Omental fat pad (tissue), 4 donors: ENCODE measurements around the gene ANO6. TPM values are rescaled to one million over a fixed set of nuclear protein-coding genes. Genes with fewer than 3 reads are reported as not detected.

Experiments used
- ATAC-seq: fragments of 150-250 bp; one replicate; pipeline ENCODE4 v1.9.1; 2016; ENCODE audit warnings: mild to moderate bottlenecking, moderate library complexity; ENCODE audit not compliant: low FRiP score
- DNase-seq: peaks from one replicate; pipeline ENCODE4 v3.0.0-alpha.2; 2019; ENCODE audit warnings: low spot score
- CTCF ChIP-seq, 3 donors: fragments of 450-650 bp; IDR thresholded peaks; one replicate each; pipeline ENCODE4 v1.5.1; 2016 to 2017; ENCODE audit warnings: antibody characterized with exemption in 3 of 3, mild to moderate bottlenecking in 3 of 3, moderate library complexity in 2 of 3
- total RNA-seq, 4 donors: library from RNA; depleted of rRNA; stranded (reverse); fragments of >200 nt; gene quantifications; one replicate each; pipeline ENCODE4 v1.1.0, GENCODE V29; 2016

Gene ANO6
- total RNA-seq, 4 donors from 2014 or later = 88.8 to 189 (median 105) TPM

- no peak for TF ChIP-seq CTCF (IDR thresholded peaks at IDR 0.05)
- ATAC-seq (no peak), DNase-seq (no peak)
Observed at GRCh38 chr12:45209784-45210183, 6.1 kb upstream of the ANO6 start.

- ATAC-seq (no peak), DNase-seq (no peak)
- no peak for TF ChIP-seq CTCF (IDR thresholded peaks at IDR 0.05)
Observed at GRCh38 chr12:45212064-45212463, 3.8 kb upstream of the ANO6 start.

GRCh38 chr12:45213107-45213506, 2.8 kb upstream of the ANO6 start:
- no peak for TF ChIP-seq CTCF (IDR thresholded peaks at IDR 0.05)
- DNase-seq (no peak), ATAC-seq (no peak)

- DNase-seq (no peak), ATAC-seq (no peak)
- TF ChIP-seq CTCF (IDR thresholded peaks at IDR 0.05) = no peak
Observed at GRCh38 chr12:45214071-45214470, 1.8 kb upstream of the ANO6 start.

GRCh38 chr12:45214749-45215418, 1.0 kb upstream of the ANO6 start:
- DNase-seq (no peak), ATAC-seq (no peak)
- TF ChIP-seq CTCF (IDR thresholded peaks at IDR 0.05) = no peak

GRCh38 chr12:45216230-45216982, 511 bp downstream of the ANO6 start:
- DNase-seq (peak; percentile 35), ATAC-seq (peak; percentile 68)

More at GRCh38 chr12:45216230-45216982, 511 bp downstream of the ANO6 start:
- no peak for TF ChIP-seq CTCF (IDR thresholded peaks at IDR 0.05)
